Activated B cell treated with CpG ODN at 0.5 μM for 24 hours (primary cell): ENCODE data around the gene CST5. TPM values are rescaled to one million over a fixed set of nuclear protein-coding genes. Genes with fewer than 3 reads are reported as not detected.
"Not testable (repeated sequence)": the region's sequence is repeated elsewhere in the genome, so short reads cannot be mapped to it uniquely, and the experiment has no call there.

Source experiments
- ATAC-seq: fragments of 200-7000 bp; cut with Tn5 transposase; one replicate; pipeline ENCODE4 v1.10.0; 2021; ENCODE audit warnings: low read depth, mild to moderate bottlenecking, moderate library complexity
- CTCF ChIA-PET: fragments of 350-600 bp; sonication (Branson Sonifier 250); formaldehyde crosslinking; loops from one replicate; lab custom pipeline; 2021; ENCODE audit warnings: antibody characterized with exemption; lab: Charles Lee
- POLR2A ChIA-PET: fragments of 350-600 bp; sonication (Branson Sonifier 250); formaldehyde crosslinking; loops from one replicate; lab custom pipeline; 2021; ENCODE audit warnings: antibody characterized with exemption; lab: Charles Lee
- DNase-seq: peaks from one replicate; pipeline ENCODE4 v3.0.0; 2022
- H3K27ac Mint-ChIP-seq: one replicate; pipeline ENCODE4 v1.8.0; 2020; ENCODE audit warnings: mixed read lengths
- H3K27me3 Mint-ChIP-seq: one replicate; pipeline ENCODE4 v1.8.0; 2021; ENCODE audit warnings: mixed read lengths
- H3K36me3 Mint-ChIP-seq: one replicate; pipeline ENCODE4 v1.8.0; 2021; ENCODE audit warnings: low read depth, mixed read lengths
- H3K4me1 Mint-ChIP-seq: one replicate; pipeline ENCODE4 v1.8.0; 2021; ENCODE audit warnings: mixed read lengths
- H3K4me3 Mint-ChIP-seq: one replicate; pipeline ENCODE4 v1.8.0; 2020; ENCODE audit warnings: mild to moderate bottlenecking, mixed read lengths
- H3K9me3 Mint-ChIP-seq: one replicate; pipeline ENCODE4 v1.8.0; 2020; ENCODE audit warnings: mixed read lengths
- CTCF ChIP-seq: fragments of 200-600 bp; IDR thresholded peaks from one replicate; pipeline ENCODE4 v1.8.0; 2022; ENCODE audit warnings: antibody characterized with exemption, mild to moderate bottlenecking
- intact Hi-C: fragments of 100-400 bp; cut with micrococcal nuclease; formaldehyde crosslinking; loops from one replicate; pipeline ENCODE4 v1.15.1; 2024
- total RNA-seq: library from RNA; stranded (reverse); gene quantifications from 2 replicates; pipeline ENCODE4 v1.2.3, GENCODE V29; 2022

Gene CST5
- total RNA-seq, 1 donor from 2014 or later = not detected

- intact Hi-C loops = no loop called here
- TF ChIP-seq CTCF = no peak
- no peak for DNase-seq
- no peaks in the 10 kb centered on the region for H3K9me3 Mint-ChIP-seq
- H3K27ac Mint-ChIP-seq = no peak overlapping the region
- ATAC-seq = no peak
- ChIA-PET CTCF (no interaction called here), POLR2A (no interaction called here)
- H3K4me1 Mint-ChIP-seq = no peaks in the 10 kb centered on the region
- H3K4me3 Mint-ChIP-seq = no peak overlapping the region
- no peaks in the 10 kb centered on the region for H3K27me3 Mint-ChIP-seq
- no peaks in the 10 kb centered on the region for H3K36me3 Mint-ChIP-seq
Observed at GRCh38 chr20:23856226-23856625, 23.3 kb downstream of the CST5 start.

- POLR2A ChIA-PET = no interaction called here
- H3K4me3 Mint-ChIP-seq = no peak overlapping the region
- no peak overlapping the region for H3K27ac Mint-ChIP-seq
- intact Hi-C loops = no loop called here
- CTCF ChIA-PET = no interaction called here
- no peaks in the 10 kb centered on the region for H3K36me3 Mint-ChIP-seq
- TF ChIP-seq CTCF = no peak
- ATAC-seq = no peak
- H3K9me3 Mint-ChIP-seq = peaks cover 5% of the 10 kb centered on the region
- H3K4me1 Mint-ChIP-seq = no peaks in the 10 kb centered on the region
- no peak for DNase-seq
- no peaks in the 10 kb centered on the region for H3K27me3 Mint-ChIP-seq
Observed at GRCh38 chr20:23841693-23842092, 37.9 kb downstream of the CST5 start.

- DNase-seq (no peak), ATAC-seq (no peak)
- Mint-ChIP-seq H3K9me3 (peaks cover 5% of the 10 kb centered on the region), H3K27me3 (no peaks in the 10 kb centered on the region), H3K27ac (no peak overlapping the region), H3K4me3 (no peak overlapping the region), H3K36me3 (no peaks in the 10 kb centered on the region), H3K4me1 (no peaks in the 10 kb centered on the region)
- POLR2A ChIA-PET = no interaction called here
- intact Hi-C loops = no loop called here
- CTCF ChIA-PET = no interaction called here
- no peak for TF ChIP-seq CTCF
Observed at GRCh38 chr20:23835716-23836115, 43.8 kb downstream of the CST5 start.

GRCh38 chr20:23832775-23833513, 46.6 kb downstream of the CST5 start:
- Mint-ChIP-seq H3K4me3 (no peak overlapping the region), H3K36me3 (no peaks in the 10 kb centered on the region), H3K27ac (no peak overlapping the region), H3K4me1 (no peaks in the 10 kb centered on the region), H3K9me3 (no peaks in the 10 kb centered on the region), H3K27me3 (no peaks in the 10 kb centered on the region)
- ChIA-PET POLR2A (no interaction called here), CTCF (no interaction called here)
- intact Hi-C loops = no loop called here
- no peak for TF ChIP-seq CTCF
- DNase-seq (no peak), ATAC-seq (no peak)

- DNase-seq, H3K27ac Mint-ChIP-seq, H3K4me1 Mint-ChIP-seq, H3K27me3 Mint-ChIP-seq, H3K4me3 Mint-ChIP-seq, intact Hi-C loops, POLR2A ChIA-PET, H3K9me3 Mint-ChIP-seq, ATAC-seq, CTCF ChIA-PET, H3K36me3 Mint-ChIP-seq: not testable (repeated sequence)
Observed at GRCh38 chr20:23831961-23832360, 47.6 kb downstream of the CST5 start.
